Left renal pelvis (tissue), 4 donors: ENCODE data around the gene LY86. TPM values are rescaled to one million over a fixed set of nuclear protein-coding genes. Genes with fewer than 3 reads are reported as not detected.
"Not testable (repeated sequence)": the region's sequence is repeated elsewhere in the genome, so short reads cannot be mapped to it uniquely, and the experiment has no call there.

Experiments
- DNase-seq, 4 donors: peaks; one replicate each; pipeline ENCODE4 v3.0.0-alpha.2; 2013; ENCODE audit warnings: low read depth in 4 of 4, low spot score in 3 of 4
- polyA plus RNA-seq, 4 donors: library from polyadenylated mRNA; unstranded; fragments of 120-200 nt; gene quantifications; one replicate each; pipeline ENCODE4 v1.2.1, GENCODE V29; 2013; ENCODE audit not compliant: insufficient read length in 4 of 4

Gene LY86
- polyA plus RNA-seq, 4 donors: 1.9 to 4.6 (median 2.1) TPM

DNA sequence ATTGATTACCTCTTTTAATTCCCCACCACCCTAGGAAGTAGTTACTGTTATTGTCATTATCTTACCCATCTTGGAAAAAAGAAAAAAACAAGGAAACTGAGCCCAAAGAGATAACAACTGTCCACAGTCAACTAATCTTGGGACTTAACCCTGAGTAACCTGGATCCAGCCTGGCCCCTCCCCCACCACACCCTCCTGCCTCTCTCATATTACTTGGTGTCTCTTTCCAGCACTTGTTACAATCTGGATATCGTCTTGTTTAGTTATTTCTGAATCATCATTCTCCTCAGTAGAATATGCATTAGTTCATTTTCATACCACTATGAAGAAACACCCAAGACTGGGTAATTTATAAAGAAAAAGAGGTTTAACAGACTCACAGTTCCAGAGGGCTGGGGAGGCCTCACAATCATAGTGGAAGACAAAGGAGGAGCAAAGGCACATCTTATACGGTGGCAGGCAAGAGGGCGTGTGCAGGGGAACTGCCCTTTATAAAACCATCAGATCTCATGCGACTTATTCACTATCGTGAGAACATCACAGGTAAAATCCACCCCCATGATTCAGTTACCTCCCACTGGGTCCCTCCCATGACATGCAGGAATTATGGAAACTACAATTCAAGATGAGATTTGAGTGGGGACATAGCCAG, 60.3 kb downstream of the LY86 start:
- DNase-seq: no peak

DNA sequence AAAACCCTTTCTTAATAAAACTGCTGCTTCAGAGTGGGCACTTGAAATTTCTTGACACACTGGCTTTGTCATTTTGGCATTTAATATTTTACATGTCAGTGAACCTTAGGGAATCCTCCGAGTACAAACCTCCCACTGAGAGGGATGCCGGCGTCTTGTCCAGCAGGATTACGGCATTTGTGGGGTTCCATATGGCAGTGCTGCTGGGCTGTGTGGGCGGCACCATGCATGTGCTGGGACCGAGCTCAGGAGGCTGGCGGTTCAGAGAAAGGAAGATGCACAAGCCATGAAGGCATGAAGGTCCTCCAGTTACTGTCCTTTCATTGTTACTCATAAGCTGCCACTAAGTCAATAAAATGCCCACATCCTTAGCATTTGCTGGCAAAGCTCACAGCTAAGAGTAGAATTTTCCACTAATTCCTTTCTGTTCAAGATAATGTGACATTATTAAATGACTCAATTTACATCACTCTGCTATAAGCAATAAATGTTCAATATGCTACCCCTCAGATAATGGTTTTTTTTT, 61.4 kb downstream of the LY86 start:
- DNase-seq: no peak

DNA sequence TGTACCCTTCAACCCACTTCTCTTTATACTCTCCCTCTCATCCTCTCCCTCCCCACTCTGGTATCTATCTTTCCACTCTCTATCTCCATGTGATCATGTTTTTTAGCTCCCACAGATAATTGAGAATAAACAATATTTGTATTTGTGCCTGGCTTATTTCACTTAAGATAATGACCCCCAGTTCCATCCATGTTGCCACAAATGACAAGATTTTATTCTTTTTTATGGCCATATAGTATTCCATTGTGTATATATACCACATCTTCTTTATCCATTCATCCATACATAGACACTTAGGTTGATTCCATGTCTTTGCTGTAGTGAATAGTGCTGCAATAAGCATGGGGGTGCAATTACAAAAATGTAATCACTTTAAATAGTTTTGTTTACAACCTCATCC, 62.3 kb downstream of the LY86 start:
- DNase-seq: no peak

DNA sequence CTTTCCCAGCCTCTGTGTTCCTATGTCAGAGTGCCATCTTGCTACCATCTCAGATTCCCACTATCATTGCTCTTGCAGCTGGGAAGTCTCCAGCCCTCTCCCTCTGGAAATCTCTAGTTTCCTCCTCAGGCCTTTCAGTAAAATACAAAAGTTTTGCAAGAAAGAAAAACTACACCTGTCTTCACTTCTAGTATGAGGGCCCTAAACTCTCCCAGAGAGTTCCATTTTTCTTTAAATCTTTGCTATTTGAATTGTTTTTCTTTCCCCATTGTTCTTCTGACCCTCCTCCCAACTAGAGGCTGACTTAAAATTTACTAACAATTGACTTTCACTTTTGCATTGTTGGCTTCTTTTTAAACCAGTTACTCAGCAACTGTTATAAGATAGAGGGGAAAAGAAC, 62.8 kb downstream of the LY86 start:
- no peak for DNase-seq

DNA sequence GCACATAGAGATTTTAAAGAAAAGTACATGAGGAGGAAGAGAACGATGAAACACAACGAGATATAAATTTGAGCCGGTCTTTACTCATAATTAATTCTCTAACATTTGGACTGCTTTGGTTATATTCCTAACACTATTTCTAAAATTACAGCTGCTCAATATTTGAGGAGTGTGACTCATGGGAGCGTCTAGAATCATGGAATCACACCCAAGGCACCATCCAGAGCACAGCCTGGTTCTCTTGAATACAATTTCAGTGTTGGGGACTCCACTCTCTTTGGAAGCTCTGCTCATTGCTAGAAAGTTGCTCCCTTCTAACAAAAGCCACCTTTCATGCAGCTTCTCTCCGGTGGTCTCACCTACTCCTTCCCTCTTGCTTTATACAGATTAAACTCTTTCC, 64.4 kb downstream of the LY86 start:
- DNase-seq: no peak

DNA sequence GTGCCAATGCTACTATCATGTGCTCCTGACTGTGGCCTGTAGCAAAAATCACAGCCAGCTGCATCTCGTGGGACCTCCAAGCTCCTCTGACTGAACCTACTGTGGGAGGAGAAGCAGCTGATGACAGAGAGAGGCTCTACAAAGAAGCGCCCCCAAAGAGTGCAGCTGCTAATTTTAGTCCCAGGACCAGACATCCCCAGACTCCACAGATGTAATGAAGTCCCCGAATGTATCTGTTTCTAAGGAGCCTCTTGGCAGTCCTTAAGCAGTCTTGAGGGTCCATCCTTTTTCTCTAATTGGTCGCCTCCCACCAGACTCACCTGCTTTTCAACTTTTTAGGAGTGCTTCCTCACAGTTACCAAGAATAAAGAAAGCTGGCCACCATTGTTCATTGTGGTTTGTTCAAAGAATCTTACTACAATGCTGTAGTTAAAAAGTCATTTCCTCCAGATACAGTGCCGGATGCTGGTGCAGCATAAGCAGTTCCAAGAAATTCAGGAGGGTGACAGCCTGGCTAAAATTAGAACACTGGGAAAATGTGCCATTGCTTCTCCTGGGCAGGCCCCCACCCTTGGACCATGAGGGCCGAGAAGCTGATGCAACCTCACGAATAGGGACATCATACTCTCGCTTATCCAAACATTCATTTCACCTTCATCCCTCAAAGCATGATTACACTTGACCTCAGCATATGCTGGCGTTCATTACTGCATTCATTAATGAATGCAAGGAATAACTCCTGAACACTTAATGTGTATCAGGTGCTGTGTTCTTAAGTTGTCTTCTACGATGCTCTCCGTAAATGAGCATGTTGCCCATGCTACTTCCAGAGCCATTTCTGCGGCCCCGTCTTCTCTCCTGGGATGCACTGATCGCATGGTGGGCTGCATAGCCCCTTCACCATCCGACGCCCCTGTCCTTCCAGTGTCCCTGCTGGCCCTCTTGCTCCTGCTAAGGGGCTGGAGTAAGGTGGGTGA, 66.4 kb downstream of the LY86 start:
- DNase-seq: no peak

DNA sequence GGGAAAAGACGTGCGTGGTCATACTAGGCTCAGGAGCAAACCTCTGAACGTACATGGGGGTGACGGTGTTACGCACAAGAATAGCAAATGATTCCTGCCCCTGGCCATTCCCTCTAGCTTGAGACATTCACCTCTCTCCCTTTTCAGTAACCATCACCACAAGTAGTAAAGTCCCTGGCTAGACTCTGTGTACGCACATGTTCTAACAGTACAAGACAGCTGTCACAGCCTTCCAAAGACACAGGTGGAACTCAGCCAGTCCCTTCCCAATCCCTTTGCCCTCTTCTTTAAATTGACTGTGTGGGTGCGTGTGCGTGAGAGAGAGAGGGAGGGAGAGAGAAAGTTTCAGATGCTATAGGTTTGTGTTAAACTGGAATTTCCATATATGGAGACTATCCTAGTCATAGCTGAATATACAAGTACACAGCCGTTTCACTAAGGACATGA, 67.3 kb downstream of the LY86 start:
- DNase-seq: no peak

DNA sequence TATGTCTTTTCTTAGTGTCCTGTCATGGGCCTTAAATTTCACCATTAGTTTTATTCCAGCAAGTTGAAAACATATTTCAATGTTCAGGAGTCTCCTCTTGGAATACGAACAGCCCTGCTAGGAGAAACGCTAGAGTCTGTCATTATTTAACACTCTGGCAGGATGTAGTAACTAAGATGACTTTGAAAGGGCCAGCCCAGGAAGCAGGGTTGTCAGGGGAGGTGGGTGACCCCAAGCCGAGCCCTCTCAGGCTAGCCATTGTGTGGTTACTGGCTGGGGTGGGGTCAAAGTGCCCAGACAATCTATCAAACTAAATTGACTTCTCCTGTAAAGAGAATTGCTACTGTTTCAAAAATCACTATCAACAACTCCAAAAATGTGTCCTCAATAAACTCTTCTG, 67.8 kb downstream of the LY86 start:
- DNase-seq: no peak

DNA sequence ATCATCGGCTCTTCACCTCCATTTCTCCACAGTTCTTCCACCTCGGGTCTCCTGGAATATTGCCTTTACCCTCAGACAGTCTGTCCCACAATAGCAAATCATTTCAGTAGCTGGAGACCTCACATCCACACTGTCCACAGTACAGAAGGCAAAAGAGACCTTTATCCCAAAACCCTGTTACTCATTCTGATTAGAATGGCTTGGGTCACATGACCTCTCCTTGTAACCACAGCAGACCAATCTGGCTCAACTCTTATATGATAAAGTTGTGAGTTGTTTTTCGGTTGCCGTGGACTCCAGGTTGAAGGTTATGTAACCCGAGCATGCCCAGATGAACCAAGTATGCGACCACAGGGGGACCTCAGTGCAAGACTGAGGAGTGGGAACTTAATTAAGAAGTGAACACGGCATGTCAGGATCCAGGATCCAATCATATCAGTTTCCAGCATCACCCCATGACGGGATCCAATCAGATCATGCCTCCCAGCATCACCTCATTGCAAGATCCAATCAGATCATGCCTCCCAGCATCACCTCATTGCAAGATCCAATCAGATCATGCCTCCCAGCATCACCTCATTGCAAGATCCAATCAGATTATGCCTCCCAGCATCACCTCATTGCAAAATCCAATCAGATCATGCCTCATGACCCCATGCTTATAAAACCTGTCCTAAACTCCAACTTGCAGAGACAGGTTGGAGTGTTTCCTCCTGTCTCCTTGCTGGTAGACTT, 68.7 kb downstream of the LY86 start:
- DNase-seq: no peak

DNA sequence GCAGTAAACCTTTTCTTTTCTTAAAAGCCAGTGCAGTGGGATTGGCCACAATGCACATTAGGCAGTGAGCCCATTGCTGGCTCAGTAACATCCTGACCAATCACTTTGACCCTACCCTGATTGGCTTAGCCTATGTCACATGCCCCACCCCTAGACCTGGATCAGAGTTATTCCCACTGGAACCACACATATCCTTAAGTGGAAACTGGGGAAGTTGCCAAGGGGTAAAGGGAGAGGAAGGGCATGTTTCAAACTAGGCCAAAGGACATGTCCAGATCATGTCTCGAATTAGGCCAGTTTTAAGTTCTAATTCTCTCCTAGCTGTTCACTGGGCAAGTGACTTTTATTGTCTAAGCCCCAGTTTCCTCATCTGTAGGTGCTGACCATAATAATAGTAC, 69.3 kb downstream of the LY86 start:
- DNase-seq: no peak

DNA sequence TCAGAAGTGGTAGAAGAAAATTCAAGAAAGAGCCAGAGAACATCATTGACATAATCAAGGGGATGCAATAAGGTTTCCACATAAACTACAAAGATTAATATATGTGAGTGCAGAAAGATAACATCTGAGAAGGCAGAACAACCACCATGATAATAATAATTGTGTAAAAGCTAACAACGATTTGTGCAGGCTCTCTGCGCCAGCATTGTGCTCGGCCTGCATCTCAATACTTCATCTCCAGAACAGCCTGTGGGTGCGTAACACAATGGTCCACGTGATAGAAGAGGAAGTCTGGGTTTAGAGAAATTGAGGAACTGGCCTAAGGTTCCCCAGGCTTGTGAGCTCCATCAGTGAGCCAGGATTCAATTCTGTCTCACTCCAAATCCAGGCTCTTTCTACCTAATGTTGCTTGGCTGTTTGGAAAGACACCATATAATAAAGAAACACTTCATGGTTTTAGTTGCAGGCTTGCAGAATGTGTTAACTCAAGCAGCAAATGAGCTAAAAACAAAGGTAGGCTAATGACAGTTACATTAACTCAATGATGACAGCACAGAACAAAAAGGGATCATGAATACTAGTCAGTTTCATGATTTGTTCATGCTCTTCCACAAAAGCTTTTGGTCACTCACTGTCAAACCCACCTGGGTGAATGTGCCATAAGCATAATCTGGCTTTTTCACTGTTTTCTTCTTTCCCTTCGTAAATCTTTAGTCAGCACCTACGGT, 71.2 kb downstream of the LY86 start:
- DNase-seq: no peak

DNA sequence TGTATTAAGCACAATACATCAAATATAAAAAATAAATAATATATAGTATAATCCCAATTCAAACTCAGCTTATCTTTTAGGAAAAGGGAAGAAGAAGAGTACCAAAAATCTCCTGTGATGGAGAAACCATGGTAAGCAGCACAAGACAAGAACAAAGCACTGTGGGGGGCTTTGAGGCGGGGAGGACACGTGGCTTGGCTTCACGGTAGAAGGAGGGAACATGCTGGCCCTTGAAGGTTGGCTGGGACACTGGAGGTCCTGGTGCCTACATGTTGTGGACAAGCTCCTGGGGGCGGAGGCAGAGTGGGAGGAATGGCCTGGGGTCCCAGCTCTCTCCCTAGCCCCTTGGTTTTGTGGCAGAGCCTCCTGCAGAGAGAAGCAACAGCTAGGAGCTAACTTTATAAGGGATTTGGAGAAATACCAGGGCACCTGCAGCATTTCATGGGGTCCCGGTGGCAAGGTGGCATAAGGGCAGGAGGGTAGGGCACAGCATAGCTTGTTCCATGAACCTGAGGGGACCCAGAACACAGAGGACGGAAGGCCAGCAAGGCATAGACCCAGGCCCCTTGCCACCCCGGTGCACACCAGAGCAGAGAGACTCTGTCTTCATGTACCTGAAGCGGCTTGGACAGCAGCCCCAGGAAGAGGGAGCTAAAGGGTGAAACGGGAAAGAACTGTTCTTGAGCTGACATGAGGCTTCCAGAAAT, 72.0 kb downstream of the LY86 start:
- no peak for DNase-seq

DNA sequence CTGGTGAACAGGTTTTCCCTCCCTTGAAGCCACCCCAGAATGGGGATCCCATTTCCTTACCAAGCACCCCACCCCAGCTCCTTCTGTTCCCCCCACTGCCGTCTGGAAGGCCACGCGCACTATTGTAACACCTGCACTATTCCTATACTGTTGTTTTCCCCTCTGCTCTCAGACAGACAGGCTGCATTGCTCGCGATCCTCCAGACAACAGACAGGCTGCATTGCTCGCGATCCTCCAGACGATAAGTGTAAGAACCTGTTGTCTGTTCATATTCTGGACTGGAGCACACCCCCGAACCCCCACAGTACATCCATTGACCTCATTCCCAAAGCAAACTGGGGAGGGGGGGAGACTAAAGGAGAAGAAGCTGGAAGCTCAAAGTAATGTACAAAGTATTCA, 72.7 kb downstream of the LY86 start:
- DNase-seq: no peak

DNA sequence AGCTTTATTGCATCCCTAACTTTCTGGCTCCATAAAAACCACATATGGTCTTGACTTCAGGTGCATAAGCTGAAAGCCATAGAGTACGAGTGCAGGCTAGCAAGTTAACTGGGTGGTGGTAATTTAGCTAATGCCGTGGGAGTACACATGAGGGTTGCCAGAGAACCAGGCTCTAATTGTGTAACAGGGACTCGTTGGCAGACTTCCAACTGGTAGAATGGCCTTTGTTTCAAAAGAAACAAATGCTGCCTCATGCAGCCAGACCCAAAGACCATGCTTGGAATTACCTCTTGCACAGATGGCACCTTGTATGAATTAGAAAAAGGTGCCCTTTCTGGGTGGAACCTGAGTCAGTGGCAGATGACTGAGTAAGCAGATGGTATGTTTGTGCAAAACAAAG, 73.2 kb downstream of the LY86 start:
- peak in 1 of 4 donors; percentile 39 for DNase-seq

DNA sequence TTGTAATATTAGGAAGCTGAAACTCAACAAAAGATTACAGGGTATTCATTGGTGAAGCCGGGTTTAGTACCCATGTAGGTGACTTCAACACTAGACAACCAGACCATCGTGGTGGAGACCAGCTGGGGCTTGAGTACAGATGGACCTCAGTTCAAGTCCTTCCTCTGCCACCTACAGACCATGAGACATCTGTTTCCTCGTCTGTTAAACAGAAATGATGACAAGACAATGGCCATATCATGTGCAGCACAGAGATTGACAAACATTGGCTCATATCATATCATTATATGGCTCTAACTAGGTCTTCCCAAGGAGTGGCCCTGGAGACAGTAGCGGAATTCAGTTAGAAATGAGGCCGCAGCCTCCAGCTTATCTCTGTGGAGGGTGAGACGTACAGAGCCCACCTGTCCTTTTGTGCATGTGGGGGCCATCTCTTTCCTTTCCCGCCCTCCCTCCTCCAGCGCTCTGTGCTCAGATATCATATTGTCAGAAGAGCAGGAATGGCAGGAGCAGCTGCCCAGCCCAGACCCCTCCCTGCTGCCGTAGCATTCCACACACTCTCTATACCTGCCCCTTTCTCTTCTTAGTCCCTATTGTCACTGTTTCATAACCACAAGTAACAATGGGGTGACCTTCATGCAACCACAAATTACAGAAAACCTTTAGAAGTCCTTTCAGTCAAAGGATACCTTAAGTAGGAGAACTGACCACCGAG, 75.1 kb downstream of the LY86 start:
- no peak for DNase-seq

DNA sequence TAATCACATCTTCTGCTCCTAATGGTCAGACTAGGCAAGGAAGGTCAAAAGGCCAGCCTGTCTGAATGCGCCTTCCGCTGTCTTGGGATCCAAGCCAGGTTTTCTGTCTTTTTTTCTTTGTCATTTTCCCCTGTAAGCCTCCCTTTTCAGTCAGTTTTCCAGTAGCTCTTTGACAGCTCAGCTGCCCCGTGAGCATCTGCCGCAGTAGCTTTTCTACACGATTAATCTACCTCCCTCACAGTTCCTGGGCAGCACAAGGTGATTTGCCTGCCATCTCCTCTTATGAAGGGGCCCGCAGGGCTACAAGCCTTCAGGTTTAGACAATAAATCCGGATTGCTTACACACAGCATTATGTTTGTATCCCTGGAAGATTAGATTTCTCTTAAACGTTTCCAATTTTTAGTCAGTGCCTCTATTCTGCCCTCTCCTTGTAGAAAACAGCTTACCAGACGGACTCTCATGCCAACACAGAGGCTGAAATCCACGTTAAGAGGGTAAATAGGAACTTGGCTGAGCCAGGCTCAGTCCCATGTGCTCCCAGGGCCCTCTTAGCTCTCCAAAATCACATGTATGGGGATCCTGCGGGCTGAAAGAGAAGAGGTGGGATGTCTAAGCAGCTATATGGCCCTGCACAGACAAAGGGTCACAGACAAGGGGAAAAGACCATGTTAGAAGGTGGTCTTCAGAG, 77.2 kb downstream of the LY86 start:
- DNase-seq: no peak

DNA sequence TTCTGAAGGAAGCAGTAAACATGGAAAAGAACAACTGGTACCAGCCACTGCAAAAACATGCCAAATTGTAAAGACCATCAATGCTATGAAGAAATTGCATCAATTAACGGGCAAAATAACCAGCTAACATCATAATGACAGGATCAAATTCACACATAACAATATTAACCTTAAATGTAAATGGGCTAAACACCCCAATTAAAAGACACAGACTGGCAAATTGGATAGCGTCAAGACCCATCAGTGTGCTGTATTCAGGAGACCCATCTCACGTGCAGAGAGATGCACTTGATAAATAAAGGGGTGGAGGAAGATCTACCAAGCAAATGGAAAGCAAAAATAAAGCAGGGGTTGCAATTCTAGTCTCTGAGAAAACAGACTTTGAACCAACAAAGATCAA, 81.6 kb downstream of the LY86 start:
- not testable (repeated sequence) for DNase-seq

DNA sequence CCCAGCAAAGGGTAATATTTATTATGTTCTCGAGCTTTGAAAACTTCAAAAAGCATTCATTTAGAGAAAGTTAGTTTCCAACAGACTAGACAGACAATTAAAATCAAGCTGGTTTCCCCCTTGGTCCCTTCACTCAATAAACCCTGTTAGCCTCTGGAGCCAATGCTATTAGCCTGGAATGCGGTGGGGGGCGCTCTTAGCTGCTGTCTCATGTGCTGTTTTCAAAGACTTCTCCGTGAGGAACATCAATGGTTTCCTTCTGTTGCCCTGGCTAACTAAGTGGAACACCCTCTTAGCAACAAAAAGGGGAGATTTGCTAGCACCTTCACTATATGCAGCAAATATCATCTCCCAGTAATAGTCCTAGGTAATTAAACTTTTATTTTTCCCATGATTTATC, 86.4 kb downstream of the LY86 start:
- DNase-seq: no peak
